ENCODE results near the gene HES5. TPM values are rescaled to one million over a fixed set of nuclear protein-coding genes. Genes with fewer than 3 reads are reported as not detected.
A peak's percentile ranks its signal among the peaks of the same experiment; 100 is the strongest.
"Not testable (repeated sequence)": the region's sequence is repeated elsewhere in the genome, so short reads cannot be mapped to it uniquely, and the experiment has no call there.

HES5 gene
- total RNA-seq, 1 experiment from 2014 or later: not detected

DNA sequence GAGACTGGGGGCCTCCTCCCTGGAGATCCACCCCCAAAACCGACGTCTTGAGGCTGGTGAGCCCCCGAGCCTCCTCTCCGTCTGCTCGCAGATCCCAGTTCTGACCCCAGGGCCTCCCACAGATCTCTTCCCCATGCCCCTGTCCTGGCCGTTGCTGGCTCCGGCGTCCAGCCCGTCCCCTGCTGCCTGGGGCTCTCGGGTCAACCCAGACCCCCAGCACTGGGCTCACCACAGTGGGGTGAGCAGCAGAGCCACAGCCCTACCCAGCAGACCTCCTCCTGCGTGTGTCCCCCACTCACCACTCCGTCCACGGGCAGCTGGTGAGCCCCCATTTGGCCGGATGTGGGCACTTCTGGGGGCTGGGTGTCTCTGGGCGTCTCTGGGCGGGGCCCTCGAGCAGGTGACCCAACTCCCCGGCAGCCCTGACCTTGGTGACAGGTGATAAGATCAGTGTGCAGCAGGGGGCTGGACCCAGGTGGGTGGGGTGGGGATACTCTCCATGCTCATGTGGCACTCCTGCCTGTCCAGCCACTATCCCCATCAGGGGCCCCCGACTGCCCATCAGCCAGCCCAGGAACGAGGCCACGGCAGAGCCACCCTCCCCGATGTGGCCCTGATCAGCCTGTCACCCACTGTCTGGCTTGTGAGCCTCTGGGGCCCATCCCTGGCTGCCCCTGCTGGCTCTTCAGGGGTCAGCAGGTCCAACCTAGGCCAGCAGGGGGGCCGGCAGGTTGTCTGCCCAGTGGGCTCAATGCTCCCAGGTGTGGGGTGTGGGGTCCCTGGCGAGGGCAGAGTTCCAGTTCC is 26.8 kb upstream of the HES5 start:
- no peaks in the 10 kb centered on the region for H3K27me3 ChIP-seq (replicated peaks)
- H3K27ac ChIP-seq: peak overlapping the region; percentile 46

DNA sequence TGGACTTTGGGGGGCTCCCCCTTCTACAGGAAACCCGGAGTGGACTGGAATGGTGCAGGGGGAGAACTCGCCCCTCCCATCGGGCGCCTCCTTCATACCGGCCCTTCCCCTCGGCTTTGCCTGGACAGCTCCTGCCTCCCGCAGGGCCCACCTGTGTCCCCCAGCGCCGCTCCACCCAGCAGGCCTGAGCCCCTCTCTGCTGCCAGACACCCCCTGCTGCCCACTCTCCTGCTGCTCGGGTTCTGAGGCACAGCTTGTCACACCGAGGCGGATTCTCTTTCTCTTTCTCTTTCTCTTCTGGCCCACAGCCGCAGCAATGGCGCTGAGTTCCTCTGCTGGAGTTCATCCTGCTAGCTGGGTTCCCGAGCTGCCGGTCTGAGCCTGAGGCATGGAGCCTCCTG is 26.2 kb upstream of the HES5 start, which contains the start of gene TNFRSF14:
TNFRSF14 (plus strand) TSS at position 95 of the 401 bp plus-strand sequence; CDS start at position 389, 294 bp downstream.
- H3K4me1 ChIP-seq (replicated peaks): peaks cover 14% of the 10 kb centered on the region
- no peaks in the 10 kb centered on the region for H3K36me3 ChIP-seq
- H3K27ac ChIP-seq: peak within 1 kb of the TSS; percentile 46
- DNase-seq (ENCODE audit: low read depth in 1 of 2, low spot score in 2 of 2): peak in 1 of 2 experiments; percentile 68
- H3K4me3 ChIP-seq: peak within 1 kb of the TSS; percentile 43
- H3K9me3 ChIP-seq (replicated peaks): no peaks in the 10 kb centered on the region
- no peaks in the 10 kb centered on the region for H3K27me3 ChIP-seq (replicated peaks)

More for the DNA sequence above, 26.8 kb upstream of the HES5 start:
- no peak for DNase-seq (ENCODE audit: low read depth in 1 of 2, low spot score in 2 of 2)
- Histone ChIP-seq H3K4me1 (replicated peaks) (peaks cover 14% of the 10 kb centered on the region), H3K9me3 (replicated peaks) (no peaks in the 10 kb centered on the region), H3K36me3 (no peaks in the 10 kb centered on the region), H3K4me3 (peak overlapping the region; percentile 43)

DNA sequence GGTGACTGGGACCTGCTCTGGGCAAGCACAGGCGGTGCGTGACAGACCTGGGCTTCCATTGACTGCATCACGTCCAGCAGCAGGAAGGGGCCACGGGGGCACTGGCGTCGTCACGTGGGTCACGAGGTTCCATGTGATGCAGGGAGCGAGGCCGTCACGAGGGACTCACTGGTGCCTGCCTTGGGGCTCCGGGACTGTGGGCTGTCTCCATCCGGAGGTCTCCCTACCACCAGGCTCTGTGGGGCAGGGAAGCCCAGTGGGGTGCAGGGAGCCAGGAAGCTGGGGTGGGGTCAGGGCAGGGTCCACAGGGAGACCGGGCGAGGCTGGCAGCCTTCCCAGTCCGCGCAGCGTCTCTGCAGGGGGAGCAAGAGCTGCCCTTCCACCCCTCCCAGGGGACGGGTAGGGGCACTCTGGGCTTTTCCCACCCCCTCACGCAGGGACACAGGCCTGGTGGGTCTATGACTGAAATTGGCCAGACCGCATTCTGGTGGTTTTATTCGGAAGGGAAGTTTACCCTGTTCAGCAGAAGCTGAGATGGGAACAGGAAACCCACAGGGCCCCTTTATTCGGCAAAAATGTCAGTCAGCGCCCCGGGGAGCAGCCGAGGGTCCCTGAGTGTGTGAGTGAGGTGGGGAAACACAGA is 25.7 kb upstream of the HES5 start:
- no peak for DNase-seq (ENCODE audit: low read depth in 1 of 2, low spot score in 2 of 2)
- Histone ChIP-seq H3K9me3 (replicated peaks) (no peaks in the 10 kb centered on the region), H3K4me3 (peak overlapping the region; percentile 43), H3K4me1 (replicated peaks) (peaks cover 14% of the 10 kb centered on the region), H3K27ac (peak overlapping the region; percentile 46), H3K27me3 (replicated peaks) (no peaks in the 10 kb centered on the region), H3K36me3 (no peaks in the 10 kb centered on the region)

DNA sequence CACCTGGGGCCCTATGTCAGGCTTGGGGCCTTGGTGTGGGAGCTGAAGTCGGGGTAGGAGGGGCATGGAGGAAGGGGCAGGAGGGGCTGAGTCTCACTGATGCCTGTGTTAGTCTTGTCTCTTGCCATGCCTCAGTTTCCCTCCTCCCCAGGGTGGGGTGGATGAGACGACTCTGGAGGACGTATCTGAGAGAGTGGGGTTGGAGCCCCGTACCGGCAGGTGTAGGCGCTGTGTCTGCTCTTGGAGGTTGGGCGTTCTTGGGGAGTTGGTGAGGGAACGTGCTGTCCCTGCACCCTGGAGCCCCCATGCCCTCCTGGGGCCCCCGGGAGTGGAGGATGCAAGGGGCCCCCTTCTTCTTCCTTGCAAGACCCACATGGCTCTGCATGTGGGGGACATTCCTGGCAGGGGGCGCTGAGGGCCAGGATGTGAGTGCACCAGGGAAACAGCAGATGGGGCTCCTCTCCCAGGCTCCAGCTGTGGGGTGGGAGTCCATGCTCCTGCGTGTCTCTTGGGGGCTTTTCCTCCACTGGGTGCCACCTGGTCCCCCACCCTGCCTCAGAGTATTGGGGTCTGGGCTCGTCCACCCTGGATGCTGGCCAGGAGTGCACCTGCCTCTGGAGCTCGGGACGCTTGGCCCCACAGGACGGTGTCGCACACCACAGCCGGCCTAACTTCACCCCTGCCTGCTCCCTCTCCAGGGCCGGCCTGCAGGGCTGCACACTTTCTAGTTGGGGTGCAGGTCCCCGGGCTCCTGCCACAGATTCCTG is 24.7 kb upstream of the HES5 start:
- no peak for DNase-seq (ENCODE audit: low read depth in 1 of 2, low spot score in 2 of 2)
- Histone ChIP-seq H3K36me3 (no peaks in the 10 kb centered on the region), H3K27ac (no peak overlapping the region), H3K27me3 (replicated peaks) (no peaks in the 10 kb centered on the region), H3K4me3 (no peak overlapping the region), H3K9me3 (replicated peaks) (no peaks in the 10 kb centered on the region), H3K4me1 (replicated peaks) (peaks cover 14% of the 10 kb centered on the region)

DNA sequence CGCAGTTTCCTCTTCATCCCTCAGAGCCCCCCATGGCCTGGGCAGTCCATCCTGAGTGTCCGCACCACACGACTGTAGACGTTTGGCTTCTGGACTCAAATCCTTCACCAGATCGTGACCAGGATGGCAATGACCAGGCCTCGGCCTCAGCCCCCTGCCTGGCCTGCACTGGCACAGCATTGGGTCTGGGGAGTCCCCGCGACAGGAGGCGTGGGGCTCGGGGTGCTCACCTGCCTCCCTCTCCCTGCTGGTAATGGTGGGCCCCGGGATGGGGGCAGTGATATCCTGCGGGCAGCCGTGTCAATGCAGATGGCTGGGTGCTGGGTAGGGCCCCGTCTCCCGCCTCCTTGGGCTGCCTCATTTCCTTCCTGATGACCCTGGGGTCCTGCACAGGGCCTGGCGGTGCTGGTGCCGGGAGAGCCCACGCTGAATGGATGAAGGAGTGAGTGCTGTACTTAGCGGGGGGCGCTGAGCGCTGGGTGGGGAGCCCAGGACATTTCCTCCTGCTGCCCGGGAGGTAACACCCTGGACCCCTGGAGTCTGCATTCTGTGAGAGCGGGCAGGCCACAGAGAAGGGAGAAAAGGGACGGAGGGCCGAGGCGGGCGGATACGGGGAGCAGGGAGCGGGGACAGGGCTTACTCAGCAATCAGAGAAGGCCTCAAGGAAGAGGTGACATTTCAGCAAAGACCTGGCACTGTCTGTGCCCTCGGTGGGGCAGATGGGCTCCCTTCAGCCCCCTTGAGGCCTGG is 24.0 kb upstream of the HES5 start:
- no peaks in the 10 kb centered on the region for H3K27me3 ChIP-seq (replicated peaks)
- H3K9me3 ChIP-seq (replicated peaks): no peaks in the 10 kb centered on the region
- H3K27ac ChIP-seq: no peak overlapping the region
- peaks cover 16% of the 10 kb centered on the region for H3K4me1 ChIP-seq (replicated peaks)
- no peak for DNase-seq (ENCODE audit: low read depth in 1 of 2, low spot score in 2 of 2)
- H3K36me3 ChIP-seq: no peaks in the 10 kb centered on the region
- no peak overlapping the region for H3K4me3 ChIP-seq

DNA sequence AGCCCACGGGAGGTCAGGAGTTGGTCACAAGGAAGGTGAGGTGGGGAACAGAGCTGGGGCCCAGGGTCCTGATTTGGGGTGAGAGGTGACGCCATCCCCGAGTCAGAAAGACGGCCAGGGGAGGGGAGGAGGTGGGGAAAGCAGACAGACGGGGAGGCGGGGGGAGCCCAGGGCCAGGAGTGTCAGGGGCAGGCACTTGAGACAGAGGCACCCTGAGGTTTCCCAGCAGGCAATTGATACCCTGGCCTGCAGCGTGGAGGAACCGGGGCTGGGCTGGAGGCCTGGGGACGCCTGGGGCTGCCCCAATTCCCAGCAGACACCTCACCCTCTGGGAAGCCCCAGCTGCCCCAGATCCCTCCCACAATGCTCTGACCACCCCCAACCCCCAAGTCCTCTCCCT is 23.0 kb upstream of the HES5 start:
- H3K27me3 ChIP-seq (replicated peaks); DNase-seq (ENCODE audit: low read depth in 1 of 2, low spot score in 2 of 2): not testable (repeated sequence)

DNA sequence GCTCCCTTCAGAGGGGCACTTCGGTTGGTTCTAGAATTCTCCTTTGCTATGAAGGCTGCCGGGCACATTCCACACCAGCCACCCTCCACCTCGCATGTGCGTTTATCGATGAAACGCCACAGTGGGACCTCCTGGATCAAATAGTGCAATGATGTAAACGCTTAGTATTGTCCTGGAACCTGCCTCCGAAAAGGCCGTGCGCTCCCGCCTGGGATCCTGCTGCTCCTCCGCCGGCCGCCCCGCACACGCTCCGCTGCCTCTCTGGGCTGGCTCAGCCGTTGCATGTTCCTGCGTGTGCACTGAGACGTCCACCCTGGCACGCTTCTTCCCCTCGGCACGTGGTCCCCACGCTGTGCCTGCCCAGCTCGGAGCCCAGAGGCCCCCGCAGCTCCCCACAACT is 22.1 kb upstream of the HES5 start:
- Histone ChIP-seq H3K27ac (no peak overlapping the region), H3K4me1 (replicated peaks) (peaks cover 31% of the 10 kb centered on the region), H3K36me3 (no peaks in the 10 kb centered on the region), H3K27me3 (replicated peaks) (no peaks in the 10 kb centered on the region), H3K9me3 (replicated peaks) (no peaks in the 10 kb centered on the region), H3K4me3 (no peak overlapping the region)
- DNase-seq (ENCODE audit: low read depth in 1 of 2, low spot score in 2 of 2): no peak

More for the DNA sequence above, 23.0 kb upstream of the HES5 start:
- not testable (repeated sequence) for H3K4me3 ChIP-seq; H3K9me3 ChIP-seq (replicated peaks); H3K27ac ChIP-seq; H3K36me3 ChIP-seq
- peaks cover 26% of the 10 kb centered on the region for H3K4me1 ChIP-seq (replicated peaks)

DNA sequence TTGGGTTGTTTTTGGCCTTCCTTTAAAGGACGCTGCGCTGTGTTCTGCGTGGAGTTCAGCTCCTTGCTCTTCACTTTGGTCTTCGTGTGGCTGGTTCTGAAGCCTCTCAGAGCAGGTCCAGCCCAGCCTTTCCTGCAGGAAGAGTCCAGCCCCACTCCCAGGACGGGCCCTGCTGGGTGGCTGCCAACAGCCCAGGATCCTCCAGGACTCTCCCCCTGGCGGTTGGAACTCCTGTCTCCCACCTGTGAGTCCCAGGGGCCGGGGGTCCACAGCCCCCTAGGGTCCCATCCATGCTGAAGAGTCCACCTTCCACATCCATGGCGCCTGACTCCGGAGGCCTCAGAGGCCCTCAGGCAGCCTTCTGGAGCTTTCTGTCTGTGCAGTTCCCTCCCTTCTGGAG is 21.5 kb upstream of the HES5 start:
- H3K27me3 ChIP-seq (replicated peaks); H3K9me3 ChIP-seq (replicated peaks); H3K27ac ChIP-seq; DNase-seq (ENCODE audit: low read depth in 1 of 2, low spot score in 2 of 2); H3K4me3 ChIP-seq; H3K36me3 ChIP-seq: not testable (repeated sequence)
- peaks cover 34% of the 10 kb centered on the region for H3K4me1 ChIP-seq (replicated peaks)

DNA sequence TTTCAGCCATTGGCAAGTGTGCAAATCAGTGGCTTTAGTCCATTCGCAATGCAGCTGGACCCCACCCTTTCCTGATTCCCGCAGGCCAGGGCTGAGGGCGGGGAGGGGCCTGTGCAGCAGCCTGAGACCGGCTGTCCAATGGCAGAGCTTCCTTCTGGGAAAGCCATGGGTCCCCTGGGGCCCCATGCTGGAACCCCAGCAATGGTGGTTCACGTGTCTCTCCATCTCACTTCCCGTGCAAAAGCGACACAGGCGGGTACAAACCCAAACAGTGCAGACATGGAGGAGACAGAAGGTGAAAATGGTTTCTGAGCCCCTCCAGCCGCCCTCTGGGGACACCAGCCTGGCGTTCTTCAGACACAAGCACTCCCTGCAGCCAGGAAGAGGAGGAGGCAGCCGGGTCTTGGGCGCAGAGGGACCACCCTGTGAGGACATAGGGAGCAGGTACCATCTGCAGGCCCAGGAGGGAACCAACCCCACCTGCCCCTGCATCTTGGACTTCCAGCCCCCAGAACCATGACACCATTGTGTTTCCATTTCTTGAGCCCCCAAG is 20.3 kb upstream of the HES5 start:
- not testable (repeated sequence) for H3K4me3 ChIP-seq; DNase-seq (ENCODE audit: low read depth in 1 of 2, low spot score in 2 of 2); H3K27me3 ChIP-seq (replicated peaks); H3K36me3 ChIP-seq; H3K9me3 ChIP-seq (replicated peaks); H3K27ac ChIP-seq
- H3K4me1 ChIP-seq (replicated peaks): peaks cover 28% of the 10 kb centered on the region

DNA sequence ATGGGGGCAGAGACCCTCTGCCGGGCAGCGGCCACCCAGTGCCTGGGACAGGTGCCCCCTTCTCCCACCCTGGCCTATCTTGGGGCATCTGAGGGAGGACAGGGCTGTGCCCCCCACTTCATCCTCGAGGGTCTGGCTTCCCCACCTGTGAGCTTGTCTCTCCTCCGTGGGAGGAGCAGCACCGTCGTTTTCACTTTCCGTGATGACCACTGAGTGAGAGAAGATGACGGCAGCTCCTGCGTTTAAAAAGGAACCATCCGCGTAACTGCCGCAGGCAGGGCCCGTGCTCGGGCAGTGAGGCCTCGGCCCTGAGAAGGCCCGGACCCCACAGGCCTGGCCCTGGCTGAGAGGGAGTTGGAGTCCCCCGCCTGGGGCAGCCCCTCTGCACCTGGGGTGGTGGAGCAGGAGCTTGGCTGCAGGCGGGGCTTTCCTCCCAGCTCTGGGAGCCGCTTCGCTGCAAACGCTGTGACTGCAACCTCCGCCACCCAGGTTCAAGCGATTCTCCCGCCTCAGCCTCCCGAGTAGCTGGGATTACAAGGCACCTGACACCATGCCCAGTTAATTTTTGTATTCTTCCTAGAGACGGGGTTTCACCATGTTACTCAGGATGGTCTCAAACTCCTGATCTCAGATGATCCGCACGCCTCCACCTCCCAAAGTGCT is 19.4 kb upstream of the HES5 start:
- not testable (repeated sequence) for H3K27me3 ChIP-seq (replicated peaks); H3K27ac ChIP-seq; DNase-seq (ENCODE audit: low read depth in 1 of 2, low spot score in 2 of 2); H3K9me3 ChIP-seq (replicated peaks); H3K36me3 ChIP-seq; H3K4me3 ChIP-seq
- H3K4me1 ChIP-seq (replicated peaks): peaks cover 29% of the 10 kb centered on the region

DNA sequence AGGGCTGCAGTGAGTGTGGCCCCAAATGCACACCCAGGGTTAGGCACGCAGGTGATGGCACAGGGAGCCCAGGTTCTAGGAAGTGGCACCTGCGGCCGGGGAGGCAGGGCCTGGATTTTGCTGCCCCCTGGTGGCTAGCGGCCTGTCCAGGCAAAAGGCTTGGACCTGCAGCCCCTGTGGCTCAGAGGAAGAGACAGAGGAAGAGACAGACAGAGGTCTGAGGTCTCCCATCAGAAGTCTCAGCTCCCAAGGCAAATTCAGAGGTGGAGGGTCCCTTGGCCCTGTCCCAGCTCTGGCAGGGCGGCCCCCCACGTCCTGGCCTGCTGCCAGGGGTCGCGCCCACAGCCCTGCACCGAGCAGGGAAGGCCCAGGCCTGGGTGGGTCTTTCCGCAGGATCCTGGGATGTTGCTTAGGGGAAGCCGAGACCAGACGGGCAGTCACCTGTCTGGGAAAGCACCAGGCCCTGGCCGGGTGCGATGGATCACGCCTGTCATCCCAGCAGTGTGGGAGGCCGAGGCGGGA is 18.1 kb upstream of the HES5 start:
- no peaks in the 10 kb centered on the region for H3K9me3 ChIP-seq (replicated peaks)
- H3K4me1 ChIP-seq (replicated peaks): peaks cover 40% of the 10 kb centered on the region
- H3K27me3 ChIP-seq (replicated peaks): no peaks in the 10 kb centered on the region
- peak; percentile 62 to 76 for DNase-seq (ENCODE audit: low read depth in 1 of 2, low spot score in 2 of 2)
- no peak overlapping the region for H3K4me3 ChIP-seq
- H3K36me3 ChIP-seq: no peaks in the 10 kb centered on the region
- H3K27ac ChIP-seq: 0 out of 2 replicates have a peak overlapping the region, but pooled peaks have one; percentile 4

DNA sequence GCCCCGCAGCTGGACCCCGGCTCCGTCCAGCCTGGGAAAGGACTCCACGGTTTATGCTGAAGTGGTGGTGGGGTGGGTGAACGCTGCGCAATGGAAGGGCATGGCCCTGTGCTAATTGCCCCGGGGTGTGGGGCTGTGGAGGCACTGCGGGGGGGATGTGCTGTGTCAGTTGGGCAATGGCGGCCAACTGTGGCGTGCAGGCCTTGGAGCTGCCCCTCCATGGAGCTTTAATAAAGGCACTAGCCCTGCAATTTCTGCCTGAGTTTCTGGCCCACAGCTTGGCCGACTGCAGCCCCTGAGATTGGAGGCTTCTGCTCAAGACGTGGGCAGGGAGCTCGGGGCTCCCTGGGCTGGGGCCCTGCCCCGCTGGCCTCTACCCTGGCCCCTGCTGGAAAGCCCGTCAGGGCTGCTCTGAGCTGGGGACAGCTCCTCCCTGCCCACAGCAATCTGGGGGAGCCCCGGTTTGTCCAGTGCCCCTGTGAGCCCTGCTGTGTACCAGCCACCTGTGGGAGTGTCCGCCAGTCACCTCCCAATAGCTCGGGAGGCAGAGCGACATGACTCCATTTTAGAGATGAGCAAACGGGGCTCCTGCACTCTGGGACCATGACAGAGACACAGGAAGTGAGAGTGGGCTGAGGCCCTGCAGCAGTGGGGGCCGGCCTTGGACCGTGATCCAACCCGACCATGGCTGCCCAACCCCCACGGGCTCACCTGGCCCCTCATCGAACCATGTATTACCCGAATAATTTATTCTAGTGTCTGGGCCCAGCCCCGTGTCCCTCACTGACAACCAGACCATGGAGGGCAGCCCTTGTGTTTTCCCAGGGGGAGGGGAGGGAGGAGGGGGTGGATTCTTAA is 17.4 kb upstream of the HES5 start:
- Histone ChIP-seq H3K4me1 (replicated peaks) (peaks cover 40% of the 10 kb centered on the region), H3K36me3 (no peaks in the 10 kb centered on the region), H3K9me3 (replicated peaks) (no peaks in the 10 kb centered on the region), H3K27me3 (replicated peaks) (no peaks in the 10 kb centered on the region), H3K4me3 (peak overlapping the region; percentile 39), H3K27ac (no peak overlapping the region)
- no peak for DNase-seq (ENCODE audit: low read depth in 1 of 2, low spot score in 2 of 2)
